RWPE1 (cell line): Measurements from ENCODE around the gene ADH5.
"Not testable (repeated sequence)": the region's sequence is repeated elsewhere in the genome, so short reads cannot be mapped to it uniquely, and the experiment has no call there.

Source experiments
- CTCF ChIA-PET: fragments of 350-600 bp; sonication (Branson Sonifier 250); formaldehyde crosslinking; extraction: SDS; loops from one replicate; lab custom pipeline; 2021; lab: Yijun Ruan, JAX
- POLR2A ChIA-PET: fragments of 400-600 bp; formaldehyde crosslinking; extraction: SDS; loops from one replicate; lab custom pipeline; 2020; ENCODE audit warnings: antibody characterized with exemption; ENCODE audit not compliant: low non-redundant PET; lab: Yijun Ruan, JAX
- DNase-seq: peaks from one replicate; pipeline ENCODE4 v3.0.0; 2012; ENCODE audit warnings: low spot score
- H3K27ac ChIP-seq: fragments of 450-650 bp; 2 replicates; pipeline ENCODE4 v1.5.1; 2017
- CTCF ChIP-seq: fragments of 450-650 bp; conservative IDR thresholded peaks from 2 replicates; pipeline ENCODE4 v1.5.1; 2017; ENCODE audit warnings: low read depth, mild to moderate bottlenecking

ADH5 gene

DNA sequence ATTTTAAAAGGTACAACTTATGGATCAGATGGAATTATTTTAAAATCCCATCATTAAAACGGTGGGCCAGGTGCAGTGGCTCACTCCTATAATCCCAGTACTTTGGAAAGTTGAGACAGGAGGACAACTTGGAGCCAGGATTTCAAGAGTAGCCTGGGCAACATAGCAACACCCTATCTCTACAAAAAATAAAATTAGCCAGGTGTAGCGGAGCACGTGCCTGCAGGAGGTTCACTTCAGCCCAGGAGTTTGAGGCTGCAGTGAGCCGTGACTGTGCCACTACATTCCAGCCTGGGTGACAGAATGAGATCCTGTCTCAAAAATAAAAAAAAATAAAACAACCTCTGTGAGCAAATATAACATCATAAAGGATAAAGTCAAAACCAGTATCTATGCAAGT, 11.4 kb downstream of the ADH5 start:
- TF ChIP-seq CTCF, result no peak
- no peak overlapping the region for H3K27ac ChIP-seq
- POLR2A ChIA-PET, result no interaction called here
- no peak for DNase-seq
- CTCF ChIA-PET, result no interaction called here

DNA sequence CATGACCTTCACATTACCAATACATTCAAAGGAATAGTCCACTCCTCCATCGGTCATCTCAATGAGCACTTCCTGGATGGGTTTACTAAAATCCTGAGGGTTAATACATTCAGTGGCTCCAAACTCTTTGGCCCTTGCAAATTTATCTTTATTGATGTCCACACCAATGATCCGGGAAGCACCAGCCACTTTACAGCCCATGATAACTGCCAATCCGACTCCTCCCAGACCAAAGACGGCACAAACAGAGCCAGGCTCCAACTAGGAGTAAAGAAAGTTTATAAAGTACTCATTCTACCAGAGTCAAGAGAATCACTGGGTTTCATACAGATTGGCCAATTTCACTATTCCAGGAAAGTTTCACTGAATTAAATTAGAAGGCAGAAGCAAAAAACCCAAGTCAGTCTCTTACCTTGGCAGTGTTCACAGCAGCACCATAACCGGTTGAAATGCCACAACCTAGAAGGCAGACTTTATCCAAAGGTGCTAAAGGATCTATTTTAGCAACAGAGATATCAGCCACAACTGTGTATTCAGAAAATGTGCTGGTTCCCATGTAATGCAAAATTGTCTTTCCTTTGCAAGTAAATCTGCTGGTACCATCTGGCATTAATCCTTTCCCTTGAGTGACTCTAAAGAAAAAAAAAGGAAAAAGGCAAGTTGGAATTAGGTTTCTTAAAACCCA, 12.2 kb downstream of the ADH5 start:
- H3K27ac ChIP-seq, result no peak overlapping the region
- POLR2A ChIA-PET, result no interaction called here
- CTCF ChIA-PET, result no interaction called here
- no peak for TF ChIP-seq CTCF
- no peak for DNase-seq

DNA sequence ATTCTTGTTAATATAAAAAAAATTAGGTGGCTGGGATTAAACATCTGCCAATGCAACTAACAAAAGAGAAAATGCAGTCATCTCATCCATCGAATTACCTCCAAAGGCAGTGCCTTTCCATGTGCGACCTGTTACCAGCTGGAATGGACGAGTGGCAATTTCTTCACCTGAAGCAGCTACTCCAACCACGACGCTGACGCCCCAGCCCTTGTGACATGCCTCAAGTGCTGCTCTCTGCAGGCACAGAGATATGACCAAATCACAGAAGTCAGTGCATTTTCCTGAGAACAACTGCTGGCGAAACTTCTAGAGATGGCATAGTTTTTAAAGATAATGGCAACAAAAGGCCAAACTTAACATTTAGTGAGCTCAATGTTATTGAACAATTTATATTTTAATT, 13.8 kb downstream of the ADH5 start:
- CTCF ChIA-PET, result interaction anchor here (0.6 kb wide), 1 partner anchor 741 kb away, joined by 5 read pairs; no protein-coding TSS in a partner anchor

GRCh38 chr4:99071159-99071558, 17.4 kb downstream of the ADH5 start:
- CTCF ChIA-PET, result no interaction called here
- no peak overlapping the region for H3K27ac ChIP-seq
- POLR2A ChIA-PET, result no interaction called here
- no peak for DNase-seq
- no peak for TF ChIP-seq CTCF

More for the DNA sequence above, 13.8 kb downstream of the ADH5 start:
- no peak for DNase-seq
- POLR2A ChIA-PET, result no interaction called here
- H3K27ac ChIP-seq, result no peak overlapping the region
- TF ChIP-seq CTCF, result no peak

DNA sequence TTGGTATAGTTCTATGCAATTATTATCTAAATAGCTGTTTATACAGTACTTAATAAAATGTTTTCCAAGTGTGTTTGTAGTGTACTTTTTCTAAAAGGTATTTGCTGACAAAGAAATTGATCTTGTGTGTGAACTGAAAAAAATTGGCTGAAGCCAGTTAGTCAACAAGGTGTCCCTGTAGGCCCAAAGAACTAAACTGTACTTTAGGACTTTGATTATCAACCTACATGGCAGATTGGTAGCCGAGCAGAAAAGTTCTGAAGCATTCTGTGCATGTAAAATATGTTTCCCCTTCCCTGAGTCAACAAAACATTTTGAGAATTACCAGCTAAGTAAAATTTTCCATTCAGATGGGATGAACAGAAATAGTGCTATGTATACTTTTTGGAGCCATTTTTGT, 21.0 kb downstream of the ADH5 start:
- no peak for TF ChIP-seq CTCF
- H3K27ac ChIP-seq, result no peak overlapping the region
- no peak for DNase-seq
- ChIA-PET POLR2A (no interaction called here), CTCF (no interaction called here)

GRCh38 chr4:99065521-99065920, 23.1 kb downstream of the ADH5 start:
- POLR2A ChIA-PET, DNase-seq: not testable (repeated sequence)
- CTCF ChIA-PET, result interaction anchor here (0.6 kb wide), 1 partner anchor 8 kb away, joined by 3 read pairs; no protein-coding TSS in a partner anchor

GRCh38 chr4:99062120-99062519, 26.5 kb downstream of the ADH5 start:
- TF ChIP-seq CTCF, result no peak
- POLR2A ChIA-PET, result no interaction called here
- CTCF ChIA-PET, result no interaction called here
- H3K27ac ChIP-seq, result no peak overlapping the region
- no peak for DNase-seq

More at GRCh38 chr4:99065521-99065920, 23.1 kb downstream of the ADH5 start:
- H3K27ac ChIP-seq, result not testable (repeated sequence)
